HTR-8/SVneo (cell line): ENCODE data around the gene VAMP2.

Experiments
- DNase-seq: peaks from one replicate; pipeline ENCODE4 v3.0.0; 2011; ENCODE audit warnings: low spot score, mixed read lengths; ENCODE audit not compliant: insufficient read length
- FAIRE-seq: peaks from 2 replicates; lab custom pipeline; 2011; peaks lifted over from hg19 to GRCh38; lab: Jason Lieb, UNC

VAMP2 gene

DNA sequence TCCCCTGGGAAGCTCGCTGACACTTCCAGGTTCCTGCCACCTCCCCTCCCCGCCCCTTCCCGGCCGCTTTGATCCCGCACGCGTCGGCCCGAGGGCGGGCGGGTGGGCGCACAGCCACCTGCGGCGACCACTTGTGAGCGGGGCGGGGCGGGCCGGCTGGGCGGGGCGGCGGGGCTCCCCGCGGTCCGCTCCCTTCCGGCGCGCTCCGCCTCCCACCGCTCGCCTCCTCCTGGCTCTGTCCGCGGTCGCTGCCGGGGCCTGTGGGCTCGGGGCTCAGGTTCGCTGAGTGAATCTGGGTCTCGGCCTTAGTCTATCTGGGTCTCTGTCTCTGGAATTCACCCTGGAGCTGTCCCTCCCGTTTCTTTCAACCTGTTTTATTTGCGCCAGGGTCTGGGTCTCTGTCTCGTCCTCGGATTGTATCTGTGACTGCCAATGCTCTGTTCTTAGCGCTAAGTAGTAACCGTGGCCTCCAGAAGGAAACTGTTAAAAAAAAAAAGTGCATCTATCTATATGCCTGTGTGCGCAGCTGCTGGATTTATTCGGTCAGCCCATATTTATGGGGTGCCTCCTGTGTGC lies 36.2 kb downstream of the VAMP2 start:
- DNase-seq = no peak
- FAIRE-seq = no peak

DNA sequence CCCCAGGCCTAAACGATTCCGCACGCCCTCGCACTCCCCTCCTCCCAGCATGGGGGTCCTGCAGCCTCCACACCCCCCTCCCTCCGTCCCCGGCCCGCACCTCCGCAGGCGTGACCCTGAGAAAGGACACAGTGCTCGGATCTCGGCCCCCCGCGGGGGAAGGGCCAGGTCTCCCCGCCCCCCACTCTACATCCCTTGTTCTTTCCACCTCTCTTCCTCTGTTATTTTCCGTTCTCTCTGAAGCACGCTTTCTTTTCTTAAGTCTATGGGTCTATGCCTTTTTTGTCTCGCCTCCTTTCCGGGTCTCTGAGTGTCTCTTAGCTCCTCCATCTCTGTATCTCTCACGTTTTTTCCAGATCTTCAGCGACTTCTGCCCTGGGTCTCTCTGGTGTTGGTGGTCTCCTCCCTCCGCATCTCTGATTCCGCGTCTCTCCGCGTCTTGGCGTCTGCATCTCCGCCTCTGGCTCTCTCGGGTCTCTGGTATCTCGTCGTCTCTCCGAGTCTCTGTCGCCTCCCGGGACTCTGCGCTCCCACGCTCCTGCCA lies 36.7 kb downstream of the VAMP2 start:
- no peak for FAIRE-seq
- no peak for DNase-seq

DNA sequence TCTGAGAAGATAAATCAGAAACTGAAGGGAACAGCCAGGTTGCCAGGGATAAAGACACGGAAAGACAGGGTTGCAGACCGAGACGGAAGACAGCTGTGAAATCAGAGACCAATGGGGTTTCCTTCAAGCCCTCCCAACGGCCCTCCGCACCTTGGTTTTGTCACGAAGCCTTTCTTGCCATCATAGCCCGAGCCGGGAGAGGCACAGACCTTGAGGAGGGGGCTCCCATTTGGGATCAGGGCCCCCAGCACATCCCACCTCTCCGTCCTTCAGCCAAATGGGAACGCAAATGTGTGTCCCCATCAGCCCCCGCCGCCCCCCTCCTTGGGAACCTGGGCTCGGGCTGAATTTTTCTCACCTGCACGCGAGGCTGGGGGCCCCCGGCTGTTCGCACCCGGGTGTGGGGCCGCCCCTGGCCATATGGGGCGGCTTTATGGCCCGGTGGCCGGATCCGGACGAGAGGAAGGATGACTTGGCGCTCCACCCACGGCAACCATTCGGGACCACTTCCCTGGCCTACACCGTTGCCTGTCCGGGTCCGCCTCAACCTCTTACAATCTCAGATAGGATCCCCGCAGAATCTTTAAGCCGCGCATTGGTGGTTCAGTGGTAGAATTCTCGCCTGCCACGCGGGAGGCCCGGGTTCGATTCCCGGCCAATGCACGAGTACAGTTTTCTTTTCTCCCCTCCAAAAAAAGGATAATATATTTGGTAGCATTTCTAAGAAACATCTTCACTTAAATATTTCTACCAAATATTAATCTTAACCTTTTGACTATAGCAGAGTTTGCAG lies 37.4 kb downstream of the VAMP2 start:
- DNase-seq (peak; percentile 82), FAIRE-seq (no peak)

DNA sequence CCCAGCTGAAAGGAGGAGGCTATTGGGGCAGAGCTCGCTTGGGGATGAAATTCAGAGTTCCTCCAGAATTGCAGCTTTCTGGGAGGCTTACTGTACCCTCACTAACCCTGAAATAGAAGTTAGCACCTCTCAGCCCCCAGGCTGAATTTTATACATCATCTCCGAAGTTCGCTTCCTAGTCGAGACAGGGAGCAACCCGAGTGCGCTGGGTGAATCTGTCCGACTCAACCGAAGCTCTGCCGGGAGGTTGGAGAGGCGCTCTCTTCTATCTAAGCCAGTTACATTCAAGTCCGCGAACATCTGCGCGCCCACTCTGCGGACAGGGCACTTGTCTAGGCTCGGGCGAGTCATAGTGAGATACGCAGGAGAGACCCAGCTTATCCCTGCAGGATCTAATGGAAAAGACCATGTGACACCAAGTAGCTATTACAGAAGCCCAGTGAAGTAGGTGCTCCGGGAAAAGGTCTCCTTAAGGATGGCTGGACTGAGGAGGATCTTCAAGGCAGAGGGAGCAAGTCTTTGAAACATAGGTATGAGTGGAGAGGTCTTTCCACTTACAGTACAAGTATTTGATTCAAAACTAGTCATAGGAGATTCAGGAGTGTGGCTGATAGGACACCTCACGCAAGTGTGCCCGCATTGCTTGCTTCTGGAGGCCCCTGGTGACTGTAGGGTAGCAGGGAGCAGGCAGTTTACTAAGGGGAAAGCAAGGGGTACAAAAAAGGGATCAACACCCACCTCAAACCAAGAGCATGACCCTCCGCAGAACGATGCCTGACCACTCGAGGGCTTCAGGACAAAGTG lies 38.2 kb downstream of the VAMP2 start:
- DNase-seq = no peak
- FAIRE-seq = no peak

DNA sequence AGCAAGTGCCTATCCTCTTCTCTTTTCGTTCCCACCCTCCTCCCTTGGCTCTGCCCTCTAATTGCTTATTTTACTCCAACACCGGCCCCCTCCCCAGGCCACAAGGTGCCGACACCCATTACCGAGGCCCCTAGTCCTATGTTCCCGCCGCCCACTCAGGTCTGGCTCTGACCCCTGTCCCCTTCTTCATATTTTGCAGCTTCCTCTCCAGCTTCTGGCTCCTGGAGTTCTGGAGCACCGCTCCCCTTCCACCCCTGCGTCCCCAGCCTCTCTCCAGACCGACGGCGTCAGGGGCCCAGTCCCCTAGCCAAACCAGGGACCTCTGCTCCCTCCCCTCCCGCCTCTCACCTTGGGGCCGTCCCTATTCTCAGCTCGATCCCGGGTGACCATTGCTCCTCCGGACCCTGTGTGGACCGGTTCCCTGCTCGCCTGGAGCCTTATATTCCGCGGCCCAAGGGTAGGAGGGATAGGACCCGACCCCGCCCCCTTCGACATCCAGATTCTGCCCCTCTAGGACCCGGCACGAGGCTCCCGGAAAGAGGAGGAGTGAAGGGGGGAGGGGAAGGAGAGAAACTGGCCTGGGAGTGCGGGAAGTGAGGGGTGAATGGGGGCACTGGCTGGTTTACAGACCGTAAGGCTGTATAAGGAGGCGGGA lies 38.9 kb downstream of the VAMP2 start, which contains the start of gene HES7:
HES7 (minus strand) TSS at position 412 of the 655 bp plus-strand sequence; CDS start at position 390, 22 bp downstream.
- no peak for DNase-seq
- FAIRE-seq = no peak

DNA sequence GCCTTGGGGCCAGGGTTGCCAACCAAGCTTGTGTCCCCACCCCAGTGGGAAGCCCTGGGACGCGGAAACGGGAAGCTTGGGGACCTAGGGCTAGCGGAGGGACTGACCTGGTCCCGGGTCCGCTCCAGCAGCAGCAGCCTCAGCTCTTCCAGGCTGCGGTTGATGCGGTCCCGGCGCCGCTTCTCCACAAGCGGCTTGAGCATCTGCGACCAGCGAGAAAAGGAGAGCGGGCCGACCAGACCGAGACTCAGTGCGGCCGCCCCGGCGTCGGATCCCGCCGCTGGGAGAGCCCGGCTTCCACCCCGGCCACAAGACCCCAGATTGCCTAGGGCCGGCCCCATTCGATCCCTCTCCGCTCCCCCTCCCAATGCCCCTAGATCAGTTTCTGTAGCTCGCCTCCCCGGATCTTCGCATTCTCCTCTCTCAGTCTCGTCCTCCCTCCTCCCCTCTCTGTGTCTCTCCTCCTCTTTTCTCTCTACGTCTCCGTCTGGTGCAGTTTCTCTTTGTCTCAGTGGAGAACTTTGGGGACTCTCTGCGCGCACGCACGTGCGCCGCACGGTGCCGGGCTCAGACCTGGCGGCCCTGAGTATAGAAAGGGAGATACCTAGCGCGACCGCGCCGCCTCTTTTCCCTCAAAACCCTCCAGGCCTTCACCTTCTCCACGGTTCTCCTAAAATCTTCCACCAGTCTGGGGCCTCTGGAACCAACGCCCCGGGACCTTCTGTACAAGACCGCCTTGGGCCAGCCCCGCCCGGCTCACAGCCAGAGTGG lies 39.6 kb downstream of the VAMP2 start:
- DNase-seq (no peak), FAIRE-seq (no peak)

DNA sequence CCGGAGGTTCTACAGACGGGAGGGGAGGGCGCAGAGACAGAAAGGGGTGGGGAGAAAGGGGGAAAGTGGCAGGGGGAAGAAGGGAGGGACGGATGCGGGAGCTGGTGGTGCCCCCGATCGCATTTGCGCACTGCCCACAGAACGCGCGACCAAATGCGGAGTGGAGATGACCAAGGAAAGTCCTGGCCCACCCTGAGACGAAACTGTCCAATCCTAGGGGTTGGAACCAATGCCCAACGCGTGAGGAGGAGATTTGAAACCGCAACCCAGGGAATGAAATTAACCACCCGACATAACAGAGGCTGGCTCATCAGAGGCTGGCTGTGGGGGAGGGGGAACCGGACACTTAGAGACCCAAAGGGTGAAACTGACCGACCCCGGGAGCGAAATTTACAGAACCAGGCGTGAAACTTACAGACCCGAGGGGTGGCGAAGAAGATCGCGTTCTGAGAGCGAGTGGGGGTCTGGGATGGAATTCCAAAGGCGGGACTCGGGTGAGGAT lies 40.3 kb downstream of the VAMP2 start:
- DNase-seq = no peak
- no peak for FAIRE-seq

DNA sequence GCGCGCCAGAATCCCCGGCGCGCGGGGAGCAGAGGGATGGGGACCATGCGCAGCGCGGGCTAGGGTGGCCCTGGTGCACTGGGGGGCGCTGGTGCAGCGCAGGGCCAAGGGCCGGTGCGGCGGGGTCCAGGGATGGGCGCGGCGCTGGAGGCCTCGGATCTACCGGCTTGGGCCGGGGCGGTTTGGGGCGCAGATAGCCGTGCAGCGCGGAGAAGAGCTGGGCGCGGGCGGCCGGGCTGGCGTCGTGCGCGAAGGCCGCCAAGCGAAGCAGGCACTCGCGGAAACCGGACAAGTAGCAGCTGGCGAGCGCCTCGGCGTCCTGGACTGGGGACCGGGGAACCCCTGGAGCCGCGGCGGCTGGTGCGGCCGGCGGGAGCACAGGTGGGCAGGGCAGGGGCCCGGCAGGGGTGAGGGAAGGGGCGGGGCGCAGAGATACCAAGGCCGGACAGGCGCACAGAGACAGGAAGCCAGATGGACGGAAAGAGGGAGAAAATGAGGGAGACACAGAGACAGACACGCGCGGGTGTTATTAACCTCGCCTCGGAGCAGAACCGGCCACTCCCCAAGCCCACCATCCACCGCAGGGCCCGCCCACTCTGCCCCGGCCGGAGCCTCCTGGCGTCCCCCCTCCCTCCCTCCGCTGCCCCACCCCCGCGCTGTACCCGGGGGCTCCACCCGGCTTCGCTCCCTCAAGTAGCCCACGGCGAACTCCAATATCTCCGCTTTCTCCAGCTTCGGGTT lies 40.9 kb downstream of the VAMP2 start:
- no peak for FAIRE-seq
- peak; percentile 63 for DNase-seq

DNA sequence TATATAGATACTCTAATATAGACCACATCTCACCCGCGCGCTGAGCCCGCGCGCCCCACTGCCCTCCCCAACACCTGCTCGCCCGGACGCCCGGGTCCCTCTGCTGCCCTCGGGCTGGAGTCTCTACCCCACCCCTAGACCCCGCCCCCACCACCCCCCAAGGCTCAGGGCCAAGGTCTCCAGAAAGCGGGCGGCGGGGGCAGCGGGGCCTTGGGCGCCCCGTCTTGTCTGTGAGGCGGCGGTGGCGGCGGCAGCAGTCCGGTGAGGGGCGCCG lies 41.4 kb downstream of the VAMP2 start:
- no peak for DNase-seq
- FAIRE-seq = no peak

DNA sequence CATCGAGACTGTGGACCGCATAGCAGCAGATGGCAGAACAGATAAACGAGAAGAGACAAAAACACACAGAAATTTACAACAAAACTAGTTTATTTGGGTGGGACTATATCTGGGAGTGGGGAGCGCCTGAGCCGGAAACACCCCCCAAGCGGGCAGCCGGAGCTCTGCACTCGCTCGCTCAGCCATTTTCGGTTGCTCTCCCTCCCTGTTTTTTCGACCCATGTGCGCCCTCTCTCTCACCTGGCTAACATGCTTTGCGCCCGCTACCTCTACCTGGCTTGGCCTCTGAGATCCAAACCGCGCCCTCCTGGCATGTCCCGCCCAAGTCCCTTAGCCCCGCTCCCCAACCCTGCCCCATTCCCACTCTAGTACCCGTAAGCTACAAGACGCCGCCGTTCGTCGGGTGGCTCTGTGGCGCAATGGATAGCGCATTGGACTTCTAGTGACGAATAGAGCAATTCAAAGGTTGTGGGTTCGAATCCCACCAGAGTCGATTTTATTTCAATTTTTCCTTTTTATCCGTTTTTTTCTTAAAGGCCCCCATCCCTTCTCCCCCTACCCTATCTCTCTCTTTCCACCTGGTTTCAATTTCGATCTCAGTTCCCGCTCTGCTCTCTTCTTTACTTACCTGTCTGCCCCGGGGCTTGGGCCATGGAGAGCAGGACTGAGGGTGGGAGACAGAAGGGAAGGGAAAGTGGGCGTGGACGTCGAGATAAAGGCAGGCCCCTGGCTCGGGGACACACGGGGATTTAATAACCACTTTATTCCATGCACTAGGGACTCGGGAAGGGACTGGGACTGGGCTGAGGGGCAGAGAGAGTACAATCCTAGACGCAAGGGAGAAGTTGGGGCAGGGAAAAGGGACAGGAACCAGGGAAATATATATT lies 42.0 kb downstream of the VAMP2 start:
- DNase-seq (peak; percentile 54), FAIRE-seq (no peak)

DNA sequence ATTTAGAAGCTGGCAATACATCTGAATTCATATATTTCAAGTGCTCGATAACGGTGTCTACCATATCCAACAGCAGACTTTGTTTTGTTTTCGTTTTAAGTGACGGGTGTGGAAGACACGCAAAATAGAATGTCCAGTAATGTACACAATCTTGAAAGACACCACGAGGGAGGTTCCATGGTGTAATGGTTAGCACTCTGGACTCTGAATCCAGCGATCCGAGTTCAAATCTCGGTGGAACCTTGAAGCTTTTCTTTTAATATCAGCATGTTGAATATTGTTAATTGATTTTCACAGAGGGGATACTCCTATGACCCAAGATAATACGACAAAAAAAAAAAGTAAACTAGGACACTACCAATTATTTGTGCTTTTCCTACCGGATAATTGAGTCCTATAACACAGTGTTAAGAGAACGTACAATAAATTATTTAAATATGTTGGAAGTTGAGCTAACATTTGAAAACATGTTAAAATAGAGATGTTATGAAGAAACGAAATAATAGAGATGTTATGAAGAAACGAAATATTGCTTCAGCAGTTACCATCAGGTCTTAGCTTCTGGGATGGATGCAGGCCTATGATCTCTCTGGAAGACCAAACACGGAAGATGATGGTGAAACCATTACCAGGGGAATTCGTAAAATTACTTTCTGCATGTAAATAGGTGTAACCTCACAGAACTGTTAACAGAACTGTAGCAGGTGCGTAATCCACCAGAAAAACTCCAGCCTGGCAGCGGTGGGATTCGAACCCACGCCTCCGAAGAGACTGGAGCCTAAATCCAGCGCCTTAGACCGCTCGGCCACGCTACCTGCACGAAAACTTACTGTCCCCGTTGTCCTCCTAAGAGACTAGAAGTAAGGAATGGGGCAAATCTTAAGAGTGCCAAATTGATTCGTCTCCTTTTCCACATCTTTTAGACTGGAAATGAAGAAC lies 42.9 kb downstream of the VAMP2 start:
- DNase-seq (peak; percentile 69), FAIRE-seq (peak; percentile 31)

DNA sequence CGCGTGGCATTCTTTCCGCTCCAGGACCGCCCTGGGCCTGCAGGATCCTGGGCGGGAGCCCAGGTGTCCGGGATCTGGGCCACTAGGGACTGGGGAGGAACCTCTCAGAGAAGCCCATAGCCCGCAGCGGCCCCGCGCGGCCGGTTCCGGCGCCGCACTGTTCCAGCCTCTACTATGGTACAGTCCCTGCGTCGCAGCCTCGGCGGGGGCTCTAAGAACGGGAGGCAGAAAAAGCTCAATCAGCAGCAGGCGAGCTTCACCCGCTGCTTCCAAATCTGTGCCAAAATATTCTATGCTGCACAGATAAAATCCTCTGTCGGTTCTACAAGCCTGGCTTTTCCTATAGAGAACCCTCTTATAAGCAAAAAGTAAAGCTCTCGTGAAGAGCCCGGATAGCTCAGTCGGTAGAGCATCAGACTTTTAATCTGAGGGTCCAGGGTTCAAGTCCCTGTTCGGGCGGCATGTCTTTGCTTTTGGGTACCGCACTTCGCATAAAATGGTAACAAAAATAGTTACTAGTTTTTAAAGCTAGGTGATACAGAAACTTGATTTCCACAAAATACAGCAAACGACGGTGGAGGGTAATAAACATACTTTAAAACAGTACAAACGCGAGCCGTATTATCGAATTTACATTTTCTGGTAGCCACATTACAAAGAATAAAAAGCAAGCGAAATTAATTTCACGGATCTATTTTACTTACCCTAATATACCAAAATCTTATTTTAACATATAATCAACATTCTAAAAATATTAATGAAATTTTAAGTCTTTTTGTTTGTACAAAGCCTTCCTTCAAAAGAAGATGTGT lies 43.8 kb downstream of the VAMP2 start:
- FAIRE-seq = no peak
- DNase-seq = peak; percentile 80

DNA sequence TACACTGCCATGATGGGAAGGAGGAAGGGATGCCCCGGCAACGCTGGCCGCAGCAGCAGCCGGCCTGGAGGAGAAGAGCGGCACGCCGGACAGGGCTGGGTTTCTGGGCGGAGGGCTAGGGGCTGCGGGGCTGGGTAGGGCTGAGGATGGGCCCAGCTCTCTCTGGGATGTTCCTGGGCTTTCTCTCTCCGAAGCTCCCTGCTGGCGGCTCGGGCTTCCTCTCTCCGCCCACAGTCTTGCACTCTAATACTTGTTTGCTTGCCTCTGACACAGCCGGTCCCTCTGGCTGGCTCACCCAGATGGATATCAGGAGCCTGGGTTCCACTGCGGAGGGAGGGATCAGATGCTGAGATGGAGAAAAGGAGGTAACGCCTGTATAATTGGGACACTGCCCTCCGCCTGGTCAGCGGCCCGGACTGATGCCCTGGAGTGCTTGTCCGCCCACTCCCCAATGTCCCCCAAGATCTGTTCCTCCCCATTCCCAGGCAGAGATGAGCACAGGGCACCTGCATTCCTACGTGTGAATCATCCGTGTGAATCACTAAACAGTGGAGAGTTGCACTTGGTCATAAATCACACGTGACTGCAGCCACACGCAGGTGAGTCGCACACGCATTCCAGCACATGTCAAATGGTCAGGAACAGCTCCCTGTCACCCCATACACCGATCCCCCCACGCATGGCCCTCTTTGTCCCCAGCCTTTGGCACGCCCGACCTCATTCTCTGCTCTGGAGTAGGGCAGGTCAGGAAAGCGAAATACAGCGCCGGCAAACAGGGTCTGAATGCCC lies 44.6 kb downstream of the VAMP2 start, which contains the start of gene ALOXE3:
ALOXE3 (minus strand) TSS at position 535 of the 789 bp plus-strand sequence; CDS start at position 11, 524 bp downstream.
- DNase-seq (peak; percentile 56), FAIRE-seq (peak; percentile 95)

DNA sequence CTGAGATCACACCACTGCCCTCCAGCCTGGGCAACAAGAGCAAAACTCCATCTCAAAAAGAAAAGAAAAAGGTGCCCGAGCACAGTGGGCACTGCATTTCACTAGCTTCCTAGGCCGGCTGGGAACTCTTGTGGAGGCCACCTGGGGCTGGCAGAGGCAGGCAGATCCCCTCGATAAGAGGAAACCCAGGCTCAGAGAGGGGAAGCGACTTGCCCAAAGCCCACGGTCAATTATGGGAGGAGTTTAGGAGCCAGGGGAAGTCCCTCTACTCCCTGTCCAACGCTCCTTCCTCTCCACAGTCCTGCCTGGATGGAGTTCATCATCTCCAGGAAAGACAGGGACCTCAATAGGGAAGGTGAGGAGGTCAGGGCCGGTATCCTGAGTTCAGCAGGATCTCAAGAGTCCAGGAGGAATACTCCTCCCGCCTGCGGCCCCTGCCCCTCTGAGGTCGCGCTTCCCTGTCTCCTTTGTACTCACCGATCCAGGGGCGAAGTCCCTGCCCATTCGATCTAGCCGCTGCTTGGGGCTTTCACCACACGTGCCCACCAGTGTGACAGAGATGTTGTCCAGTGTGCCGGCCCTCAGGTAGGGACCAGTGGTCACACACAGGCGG lies 45.3 kb downstream of the VAMP2 start:
- no peak for DNase-seq
- peak; percentile 78 for FAIRE-seq

DNA sequence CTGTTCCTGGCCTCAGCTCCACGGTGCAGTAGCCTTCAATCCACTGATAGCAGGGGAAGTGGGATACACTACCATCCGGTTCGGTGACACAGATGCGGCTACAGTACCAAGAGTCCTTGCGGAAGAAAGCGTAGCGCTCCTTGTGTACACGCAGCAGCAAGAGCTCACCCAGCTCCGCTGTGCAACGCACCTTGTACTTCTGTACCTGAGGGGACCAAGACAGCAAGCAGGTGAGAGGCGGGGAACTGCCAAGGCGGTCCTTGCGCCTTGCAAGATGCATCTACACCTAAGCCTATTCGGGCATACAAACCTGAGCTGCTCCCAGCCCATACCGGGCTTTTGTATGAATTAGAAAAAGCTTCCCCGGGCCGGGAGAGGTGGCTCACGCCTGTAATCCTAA lies 46.0 kb downstream of the VAMP2 start:
- peak; percentile 4 for FAIRE-seq
- no peak for DNase-seq
